Right ventricle myocardium inferior (tissue), 1 donor: ENCODE data around the gene SAC3D1. TPM values are rescaled to one million over a fixed set of nuclear protein-coding genes. Genes with fewer than 3 reads are reported as not detected.

Experiments used
- ATAC-seq: fragments of 200-7000 bp; cut with Tn5 transposase; one replicate; pipeline ENCODE4 v1.9.1; 2020; ENCODE audit warnings: mild to moderate bottlenecking, moderate library complexity
- DNase-seq: peaks from one replicate; pipeline ENCODE4 v3.0.0; 2021; ENCODE audit errors: missing footprints
- intact Hi-C: fragments of 100-400 bp; cut with DNase I; formaldehyde crosslinking; loops from one replicate; pipeline ENCODE4 v1.11.0; 2022
- total RNA-seq: library from RNA; stranded (reverse); fragmentation: NEBNext Ultra II Directional; extraction: Animal tissue kit (Norgen Biotek cat#: 25700); gene quantifications from one replicate; pipeline ENCODE4 v1.2.1, GENCODE V29; 2021
- donor health status: DM: no; HTN: yes; CAD: no; lungs with severe emphysema.

Gene SAC3D1
- total RNA-seq, 1 donor from 2014 or later: 7.5 TPM

DNA sequence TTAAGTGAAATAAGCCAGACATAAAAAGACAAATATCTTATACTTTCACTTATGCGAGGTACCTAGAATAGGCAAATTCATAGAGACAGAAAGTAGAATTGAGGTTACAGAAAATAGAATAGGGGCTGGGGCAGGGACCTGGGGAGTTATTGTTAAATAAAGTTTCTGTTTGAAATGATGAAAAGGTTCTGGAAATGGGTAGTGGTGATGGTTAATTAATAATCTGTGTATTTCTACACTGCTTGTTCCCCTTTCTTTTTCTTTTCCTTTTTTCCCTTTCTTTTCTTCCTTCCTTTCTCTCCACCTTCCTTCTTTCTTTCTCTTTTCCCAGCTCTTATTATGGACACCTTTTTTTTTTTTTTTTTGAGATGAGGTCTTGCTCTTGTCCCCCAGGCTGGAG is 14.5 kb downstream of the SAC3D1 start:
- intact Hi-C loops: no loop called here
- DNase-seq: no peak
- no peak for ATAC-seq

DNA sequence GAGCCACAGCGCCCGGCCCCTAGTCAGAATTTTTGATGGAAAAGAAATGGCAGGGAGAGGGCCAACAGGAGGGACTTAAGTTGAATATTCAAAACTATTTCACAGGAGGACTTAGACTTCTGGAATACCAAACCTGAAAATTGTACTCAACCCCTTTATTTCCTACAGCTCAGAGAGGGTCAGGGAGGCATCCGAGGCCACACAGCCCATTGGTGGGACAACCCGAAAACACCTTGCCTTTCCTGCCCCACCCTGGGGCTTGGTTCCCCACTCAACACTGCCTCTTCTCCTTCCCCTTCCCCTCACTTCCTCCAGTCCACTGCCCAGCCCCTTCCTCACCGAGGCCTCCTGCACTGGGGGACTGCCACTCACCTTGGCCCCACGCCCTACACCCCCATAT is 16.0 kb downstream of the SAC3D1 start:
- intact Hi-C loops: no loop called here
- DNase-seq (peak; percentile 37), ATAC-seq (no peak)

DNA sequence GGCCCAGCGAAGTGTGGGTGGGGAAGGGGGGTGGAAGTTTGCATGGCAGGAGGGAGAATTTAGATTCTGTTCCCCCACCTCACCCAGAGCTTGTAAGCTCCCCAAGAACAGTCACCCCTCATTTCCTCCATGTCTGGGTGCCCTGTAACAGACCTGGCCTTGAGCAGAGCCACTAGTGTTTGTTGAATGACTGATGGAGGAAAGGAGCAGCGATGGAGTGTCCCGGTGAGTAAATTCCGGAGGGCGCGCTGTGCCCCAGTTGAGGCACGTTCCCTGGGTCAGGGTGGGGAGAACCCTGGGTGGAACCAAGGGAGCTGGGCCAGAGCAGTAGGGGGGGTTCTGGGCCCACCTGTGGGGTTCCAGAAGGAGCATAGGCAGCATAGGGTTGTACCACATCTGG is 16.5 kb downstream of the SAC3D1 start:
- DNase-seq (peak; percentile 45), ATAC-seq (no peak)
- intact Hi-C loops: no loop called here

DNA sequence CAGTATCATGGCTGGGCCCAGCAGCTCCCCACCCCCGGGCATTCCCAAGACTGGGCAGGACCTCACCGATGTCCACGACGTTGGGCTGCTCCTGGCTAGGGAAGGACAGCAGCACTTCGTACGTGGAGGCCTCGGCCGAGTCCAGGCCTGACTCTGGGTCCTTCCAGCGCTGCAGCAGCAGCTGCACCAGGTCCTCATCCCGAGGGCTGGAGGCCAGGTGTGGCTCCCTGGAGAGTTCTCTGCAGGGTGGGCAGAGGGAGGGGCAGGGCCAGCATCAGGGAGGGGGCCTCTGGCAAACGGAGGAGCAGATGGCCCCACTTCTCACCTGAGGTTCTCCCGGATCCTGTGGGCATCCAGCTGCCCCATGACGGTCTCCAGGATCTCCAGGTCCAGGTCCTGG is 17.0 kb downstream of the SAC3D1 start:
- no peak for ATAC-seq
- intact Hi-C loops: no loop called here
- no peak for DNase-seq

DNA sequence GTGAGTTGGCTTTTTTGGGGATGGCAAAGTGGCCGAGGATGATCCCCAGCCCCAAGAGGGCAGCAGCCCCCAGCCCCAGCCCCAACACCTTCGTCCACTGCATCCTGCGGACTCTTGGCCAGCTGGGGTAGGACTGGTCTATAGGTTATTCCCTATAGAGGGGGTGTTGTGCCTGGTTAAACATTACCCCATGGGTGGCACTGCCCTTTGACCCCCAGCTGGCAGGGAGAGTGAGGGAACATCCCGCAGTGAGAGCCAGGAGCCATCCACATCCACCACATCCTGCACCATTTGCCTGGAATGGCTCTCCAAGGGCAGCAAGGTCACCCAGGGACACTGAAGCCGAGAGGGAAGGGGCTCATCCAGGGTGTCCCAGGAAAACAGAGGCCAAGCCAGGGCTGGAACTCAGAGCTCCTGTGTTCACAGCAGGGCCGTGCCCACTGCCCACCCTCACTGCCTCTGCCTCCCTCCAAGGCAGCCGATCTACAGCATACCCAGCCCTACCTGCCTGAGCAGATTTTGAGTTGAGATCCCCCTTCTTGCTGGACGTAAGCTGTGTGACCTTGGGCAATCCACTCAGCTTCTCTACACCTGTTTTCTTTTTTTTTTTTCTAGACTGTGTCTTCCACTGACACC is 17.5 kb downstream of the SAC3D1 start, which contains the start of gene NAALADL1:
Gene NAALADL1, minus strand, starts transcription at position 135 of the 636 bp plus-strand sequence. Its CDS starts 32 bp downstream, at position 103.
- DNase-seq (peak; percentile 57), ATAC-seq (no peak)
- intact Hi-C loops: no loop called here

DNA sequence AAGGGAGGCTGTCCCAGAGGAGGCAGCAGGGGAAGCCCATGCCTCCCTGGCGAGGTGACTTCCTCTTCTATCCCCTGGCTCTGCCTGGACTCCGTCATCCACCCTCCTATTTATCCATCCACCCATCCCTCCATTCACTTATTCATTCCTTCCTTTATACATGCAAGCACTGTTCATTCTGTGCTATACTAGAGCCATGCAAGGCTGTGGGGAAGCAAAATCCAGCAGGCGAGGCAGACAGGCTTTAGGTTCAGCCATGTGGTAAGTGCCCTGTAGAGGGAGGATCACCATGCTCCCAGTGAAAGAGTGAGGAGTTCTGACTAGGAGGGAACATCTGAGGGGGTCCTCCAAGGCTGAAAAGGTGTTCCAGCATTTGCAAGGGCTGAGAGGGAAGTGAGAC is 18.5 kb downstream of the SAC3D1 start:
- peak; percentile 4 for DNase-seq
- intact Hi-C loops: no loop called here
- ATAC-seq: no peak

DNA sequence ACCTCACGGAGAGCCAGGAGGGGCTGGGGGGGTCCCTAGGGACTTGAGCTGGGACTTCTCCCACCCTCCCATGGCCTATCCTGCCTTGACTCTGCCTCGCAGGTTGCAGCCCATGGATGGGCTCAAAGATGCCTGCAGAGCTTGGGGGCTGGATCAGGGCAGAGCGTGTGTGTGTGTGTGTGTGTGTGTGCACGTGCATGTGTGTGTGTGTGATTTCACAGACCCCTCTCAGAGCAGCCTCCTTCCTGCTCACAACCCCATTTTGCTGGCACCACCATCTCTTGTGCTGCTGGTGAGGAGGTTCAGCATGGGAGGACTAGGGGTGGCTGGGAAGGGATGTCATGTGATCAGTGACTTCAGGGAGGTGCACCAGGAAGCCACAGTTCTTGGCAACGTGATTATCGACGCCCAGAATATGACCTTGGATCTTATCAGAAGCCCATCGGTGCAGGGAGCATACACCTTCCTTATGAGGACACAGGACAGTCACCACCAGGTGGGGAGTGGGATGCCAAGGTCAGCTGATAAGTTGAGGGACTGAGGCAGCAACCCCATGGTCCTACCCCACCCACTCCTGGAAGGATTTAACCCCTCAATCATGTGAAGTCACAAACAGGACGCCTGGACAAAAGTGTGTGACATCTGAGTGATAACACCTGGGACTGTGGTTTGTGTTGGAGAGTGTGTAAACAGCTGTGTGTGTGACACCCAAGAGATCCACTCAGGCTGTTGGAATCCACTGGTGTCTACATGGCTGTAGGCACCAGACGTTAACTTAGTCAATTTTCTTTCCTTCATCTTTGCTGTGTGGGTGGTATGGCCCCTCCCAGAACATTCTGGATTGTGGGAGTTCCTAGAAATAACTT is 19.2 kb downstream of the SAC3D1 start:
- intact Hi-C loops: no loop called here
- DNase-seq (peak; percentile 11), ATAC-seq (no peak)

DNA sequence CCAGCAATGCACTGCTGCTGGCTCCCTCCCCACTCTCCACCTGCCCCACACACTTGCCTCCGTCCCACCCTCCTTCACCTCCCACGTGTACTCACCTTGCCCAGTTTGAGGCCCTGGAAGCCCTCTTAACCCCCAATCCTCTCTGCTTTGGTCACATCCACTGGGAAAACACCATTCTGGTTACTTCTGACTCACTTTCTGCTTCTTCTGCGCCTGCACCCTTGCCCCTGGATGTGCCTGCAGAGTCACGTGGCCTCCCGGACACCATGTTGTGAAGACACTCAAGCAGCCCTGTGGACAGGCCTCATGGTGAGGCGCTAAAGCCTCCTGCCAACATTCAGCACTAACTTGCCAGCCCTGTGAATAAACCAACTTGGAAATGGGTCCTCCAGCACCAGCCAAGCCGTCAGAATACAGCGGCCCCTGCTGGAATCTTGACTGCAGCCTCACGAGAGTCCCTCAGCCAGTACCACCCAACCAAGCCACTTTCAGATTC is 20.0 kb downstream of the SAC3D1 start:
- no peak for DNase-seq
- ATAC-seq: no peak
- intact Hi-C loops: no loop called here

DNA sequence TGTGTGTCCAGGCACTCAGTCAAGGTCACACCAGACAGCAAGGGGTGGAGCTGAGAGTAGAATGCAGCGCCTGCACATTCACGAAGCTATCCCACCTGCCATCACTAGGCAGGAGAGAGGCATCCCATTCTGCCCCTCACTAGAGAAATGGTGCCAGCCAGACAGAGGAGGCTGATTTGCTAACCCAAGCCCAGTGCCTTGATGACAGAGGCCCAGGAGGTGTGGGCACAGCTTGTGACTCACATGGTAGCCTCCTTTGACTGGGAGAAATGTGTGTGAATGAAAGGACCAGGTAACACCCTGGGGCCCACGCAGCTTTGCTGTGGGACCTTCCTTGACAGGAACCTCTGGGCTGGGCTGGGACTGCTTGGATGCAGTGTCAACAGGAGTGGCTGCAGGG is 22.5 kb downstream of the SAC3D1 start:
- intact Hi-C loops: no loop called here
- ATAC-seq (no peak), DNase-seq (no peak)

DNA sequence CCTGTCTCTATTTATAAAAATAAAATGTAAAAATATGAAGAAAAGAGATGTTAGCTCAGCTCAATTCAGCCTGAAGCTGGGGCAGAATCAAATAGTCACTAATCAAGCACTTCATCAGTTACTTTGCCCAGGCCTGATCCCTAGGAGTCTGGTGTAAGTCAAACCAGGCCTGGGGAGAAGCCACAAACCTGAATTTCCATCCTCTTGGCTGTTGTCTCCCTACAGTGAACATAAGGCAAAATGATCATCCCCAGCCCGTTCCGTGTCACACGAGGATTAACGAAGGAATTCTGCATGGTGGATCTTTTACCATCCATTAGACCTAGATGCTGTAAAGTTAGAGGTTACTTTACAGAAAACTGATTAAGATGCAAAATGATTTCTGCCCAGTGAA is 23.8 kb downstream of the SAC3D1 start:
- DNase-seq (no peak), ATAC-seq (no peak)
- intact Hi-C loops: no loop called here

DNA sequence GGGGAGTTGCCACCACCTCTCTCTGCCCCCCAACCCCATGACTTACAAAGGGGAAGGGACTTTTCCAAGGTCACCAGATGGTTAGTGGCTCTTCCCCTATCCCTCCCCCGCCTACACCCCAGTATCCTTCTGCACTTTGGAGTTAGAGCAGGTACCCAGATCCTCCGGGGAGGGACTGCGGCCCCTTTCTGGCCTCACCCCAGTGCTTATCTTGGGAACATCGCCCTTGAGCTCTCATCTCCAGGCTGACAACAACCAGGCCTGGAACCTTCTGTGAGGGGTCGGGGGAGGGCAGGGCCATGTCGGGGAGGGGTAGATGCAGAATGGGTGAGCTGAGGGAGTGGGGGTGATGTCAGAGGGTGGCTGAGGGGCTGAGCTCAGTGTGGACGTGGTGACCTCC is 24.8 kb downstream of the SAC3D1 start:
- peak; percentile 41 for DNase-seq
- intact Hi-C loops: no loop called here
- ATAC-seq: no peak

DNA sequence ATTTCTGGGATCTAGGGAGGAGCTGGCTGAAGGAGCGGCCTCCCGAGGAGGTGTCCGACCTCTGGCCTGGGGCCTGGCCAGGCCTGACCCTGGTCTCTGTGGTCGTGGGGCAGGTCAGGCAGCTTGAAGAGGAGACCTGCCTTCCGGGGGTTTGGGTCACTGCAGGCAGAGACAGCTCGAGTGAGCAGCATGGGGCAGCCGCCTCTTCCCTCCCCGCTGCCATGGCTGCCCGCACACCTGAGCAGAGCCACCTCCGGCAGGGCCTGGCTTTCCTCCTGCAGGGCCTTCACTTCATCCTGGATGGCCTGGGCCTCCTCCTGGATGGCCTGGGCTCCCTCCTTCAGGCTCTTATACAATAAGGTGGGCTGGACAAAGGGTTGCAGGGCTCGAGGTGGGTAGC is 25.3 kb downstream of the SAC3D1 start:
- no peak for ATAC-seq

DNA sequence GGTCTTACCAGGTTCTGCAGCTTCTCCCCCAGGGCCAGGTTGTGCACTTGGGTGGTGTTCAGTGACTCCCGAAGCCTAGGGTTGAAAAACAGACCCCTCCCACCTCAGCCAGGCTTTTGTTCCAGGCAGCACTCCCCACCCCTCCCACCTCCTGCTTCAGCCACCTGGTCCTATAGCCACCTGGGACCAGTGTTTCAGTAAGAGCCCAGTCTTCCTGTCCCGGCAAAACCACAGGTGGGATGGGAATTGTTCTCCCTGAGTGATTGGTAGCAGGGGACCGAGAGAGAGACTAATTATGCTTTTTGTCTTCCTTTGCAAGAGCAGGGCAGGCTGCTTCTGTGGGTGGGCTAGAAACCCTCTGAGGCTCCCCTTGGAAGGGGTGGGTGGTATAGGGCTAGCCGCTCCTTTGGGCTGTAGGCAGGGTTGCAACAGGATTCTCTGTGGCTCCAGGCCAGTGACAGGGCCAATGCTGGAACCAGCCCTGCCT is 25.8 kb downstream of the SAC3D1 start:
- intact Hi-C loops: no loop called here
- DNase-seq: no peak
- no peak for ATAC-seq

More for the DNA sequence above, 25.3 kb downstream of the SAC3D1 start:
- intact Hi-C loops: no loop called here
- DNase-seq: peak; percentile 17

DNA sequence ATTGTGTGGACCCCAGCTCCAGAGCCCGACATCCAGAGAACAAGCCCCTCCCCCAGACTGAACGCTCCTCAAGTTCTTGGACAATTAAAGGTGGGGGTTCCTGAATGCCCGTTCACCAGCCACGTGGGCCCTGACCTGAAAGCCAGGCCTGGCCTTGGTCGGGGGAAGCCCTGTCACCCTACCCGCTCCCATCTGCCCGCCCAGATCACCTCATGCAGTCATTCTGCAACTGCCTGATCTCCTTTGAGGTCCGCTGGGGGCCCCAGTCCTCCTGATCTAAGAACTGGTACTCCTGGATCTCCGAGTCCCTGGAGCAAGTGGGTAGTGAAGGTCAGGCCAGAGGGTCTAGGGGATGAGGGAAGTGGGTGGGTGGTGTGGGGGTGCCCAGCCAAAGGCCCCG is 26.4 kb downstream of the SAC3D1 start:
- ATAC-seq (no peak), DNase-seq (peak; percentile 31)
- intact Hi-C loops: no loop called here

DNA sequence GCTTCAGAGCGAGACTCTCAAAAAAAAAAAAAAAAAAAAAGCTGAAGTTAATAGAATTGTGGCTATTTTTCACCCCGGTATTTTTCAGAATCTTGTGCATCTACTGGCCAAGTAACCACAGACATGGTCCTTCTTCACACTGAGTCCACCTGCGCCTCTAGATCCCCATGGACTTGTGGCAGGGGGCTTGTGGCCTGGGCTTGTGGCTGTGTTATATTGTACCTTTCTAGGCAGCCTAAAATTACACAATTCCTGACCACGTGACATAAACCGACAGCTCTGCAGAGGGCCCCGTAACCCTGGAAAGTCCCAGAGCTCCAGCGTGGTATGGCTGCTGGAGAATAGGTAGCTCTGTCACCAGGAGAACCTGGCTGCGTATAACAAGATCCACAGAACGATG is 28.2 kb downstream of the SAC3D1 start:
- intact Hi-C loops: no loop called here
- ATAC-seq (no peak), DNase-seq (no peak)

DNA sequence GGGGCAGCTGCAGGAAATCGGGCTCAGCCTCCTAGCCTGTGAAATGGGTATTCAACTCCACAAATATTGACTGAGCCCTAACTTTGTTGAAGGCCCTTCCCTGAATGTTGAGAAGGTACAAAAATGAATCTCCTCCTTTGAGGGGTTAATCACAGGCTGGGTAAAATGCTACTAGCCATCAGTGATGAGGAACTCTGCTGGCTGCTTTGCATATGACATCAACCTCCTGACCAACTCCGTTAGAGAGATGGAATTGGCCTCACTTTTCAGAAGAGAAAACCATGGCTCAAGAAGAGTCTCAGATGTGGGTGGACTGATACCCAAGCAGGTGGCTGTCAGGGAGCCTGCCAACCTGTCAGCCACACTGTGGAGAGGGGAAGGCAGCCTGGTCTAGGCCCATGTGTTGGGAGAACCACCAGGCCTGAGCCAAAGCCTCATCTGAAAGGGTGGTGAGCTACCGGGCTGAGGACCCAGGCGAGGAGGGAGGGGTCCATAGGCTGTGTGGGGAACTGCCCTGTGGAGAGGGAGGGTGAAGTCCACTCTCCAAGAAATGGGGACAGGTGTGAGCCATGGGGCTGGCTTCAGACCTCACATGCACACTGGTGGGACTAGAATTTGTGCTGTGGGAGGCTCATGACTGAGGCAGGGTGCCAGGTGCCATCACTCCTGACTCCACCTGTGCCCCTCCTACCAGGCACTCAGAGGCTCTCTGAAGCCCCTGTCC is 31.1 kb downstream of the SAC3D1 start:
- ATAC-seq: no peak
- intact Hi-C loops: no loop called here
- no peak for DNase-seq

DNA sequence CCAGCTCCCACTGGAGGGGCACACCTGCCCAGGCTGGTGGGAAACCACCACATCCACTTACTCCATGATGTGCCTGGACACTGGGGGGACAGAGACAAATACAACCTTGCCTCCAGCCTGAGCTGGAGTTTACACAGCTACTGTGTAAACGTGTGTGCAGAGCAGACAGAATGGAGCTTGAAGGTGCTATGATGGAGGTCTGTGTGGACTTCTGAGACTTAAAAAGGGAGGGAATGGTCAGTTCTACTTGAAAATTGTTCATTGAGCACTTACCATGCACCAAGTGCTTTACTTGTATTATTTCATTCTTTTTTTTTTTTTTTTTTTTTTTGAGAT is 31.6 kb downstream of the SAC3D1 start:
- DNase-seq: no peak
- intact Hi-C loops: no loop called here
- no peak for ATAC-seq

DNA sequence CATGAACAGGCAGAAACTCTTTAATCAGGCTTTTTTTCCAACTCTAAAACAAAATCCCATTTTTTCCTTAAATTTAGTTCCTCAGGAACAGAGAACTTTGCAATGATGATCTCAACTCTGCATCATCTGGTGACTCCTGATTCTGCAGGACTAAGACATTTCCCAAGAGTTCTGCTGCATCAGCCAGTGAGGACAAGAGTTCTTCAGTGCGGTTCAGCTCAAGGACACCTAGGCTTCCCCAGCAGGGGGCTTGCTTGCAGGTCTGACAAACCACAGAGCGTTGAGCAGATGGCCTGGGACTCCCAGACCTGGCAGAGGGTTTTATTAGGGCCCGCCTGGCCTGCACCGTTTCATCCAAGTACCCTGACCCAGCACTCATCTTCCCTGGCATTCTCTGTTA is 36.4 kb downstream of the SAC3D1 start:
- intact Hi-C loops: no loop called here
- DNase-seq (no peak), ATAC-seq (no peak)

DNA sequence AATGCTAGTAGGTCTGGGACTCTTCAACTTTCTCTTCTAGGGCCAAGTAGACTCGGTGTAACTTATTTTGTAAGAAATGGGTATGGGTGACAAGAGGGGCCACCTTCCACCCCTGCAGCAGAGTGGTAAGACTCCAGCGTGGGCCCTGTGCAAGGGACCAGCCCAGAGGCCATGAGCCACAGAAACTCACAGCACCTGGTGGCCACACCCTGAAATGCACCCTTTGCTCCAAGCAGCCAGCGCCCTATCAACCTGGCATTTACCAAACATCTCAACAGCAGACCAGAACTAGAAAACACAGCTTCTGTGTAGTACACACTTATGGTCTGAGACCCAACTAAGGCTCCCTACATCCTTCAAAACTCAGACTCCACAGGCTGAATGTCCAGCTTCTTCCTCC is 37.1 kb downstream of the SAC3D1 start:
- ATAC-seq (peak; percentile 60), DNase-seq (no peak)
- intact Hi-C loops: no loop called here
